ENCODE measurements around the gene ASPSCR1. TPM values are rescaled to one million over a fixed set of nuclear protein-coding genes. Genes with fewer than 3 reads are reported as not detected.

Gene ASPSCR1
- total RNA-seq (35.2 TPM), polyA plus RNA-seq (ENCODE audit: insufficient read depth, low read depth, low replicate concordance) (57.5 TPM)
- long read RNA-seq, donor 1, transcript ASPSCR1-202 (16 exons, 1,843 nt), result major isoform, 7 of 9 reads
- long read RNA-seq, donor 1, partial matches to known transcripts, result 0 of 9 reads
- long read RNA-seq, donor 1, other reads (novel, unspliced or antisense), result 0 of 9 reads
- long read RNA-seq, donor 2, transcript ASPSCR1-202 (16 exons, 1,843 nt), result major isoform, 7 of 55 reads
- long read RNA-seq, donor 2, partial matches to known transcripts, result 27 of 55 reads
- long read RNA-seq, donor 2, other reads (novel, unspliced or antisense), result 19 of 55 reads
- long read RNA-seq, donor 3, transcript ASPSCR1-217 (2 exons, 3,976 nt), result major isoform, 6 of 11 reads
- long read RNA-seq, donor 3, partial matches to known transcripts, result 0 of 11 reads
- long read RNA-seq, donor 3, other reads (novel, unspliced or antisense), result 0 of 11 reads
- long read RNA-seq, donor 4, full-length matches to known transcripts, result 7 of 7 reads
- long read RNA-seq, donor 4, partial matches to known transcripts, result 0 of 7 reads
- long read RNA-seq, donor 4, other reads (novel, unspliced or antisense), result 0 of 7 reads
- long read RNA-seq, donor 5, result 0 reads
- long read RNA-seq, donor 6, partial matches to known transcripts, result 38 of 95 reads
- long read RNA-seq, donor 6, other reads (novel, unspliced or antisense), result 52 of 95 reads
- long read RNA-seq, donor 7, full-length matches to known transcripts, result 42 of 63 reads
- long read RNA-seq, donor 7, partial matches to known transcripts, result 8 of 63 reads
- long read RNA-seq, donor 7, other reads (novel, unspliced or antisense), result 13 of 63 reads
- long read RNA-seq, donor 8, full-length matches to known transcripts, result 7 of 14 reads
- long read RNA-seq, donor 8, partial matches to known transcripts, result 7 of 14 reads
- long read RNA-seq, donor 8, other reads (novel, unspliced or antisense), result 0 of 14 reads
- long read RNA-seq, donor 9, partial matches to known transcripts, result 0 of 3 reads
- long read RNA-seq, donor 9, other reads (novel, unspliced or antisense), result 0 of 3 reads
- long read RNA-seq, donor 10, partial matches to known transcripts, result 0 of 8 reads
- long read RNA-seq, donor 10, other reads (novel, unspliced or antisense), result 0 of 8 reads

GRCh38 chr17:81977211-81977808, at the start of gene ASPSCR1:
TSS of gene ASPSCR1 (plus strand) at chr17:81977629. CDS start at chr17:81977647, 18 bp downstream.
- Histone ChIP-seq H3K4me3 (ENCODE audit: low read length in 3 of 3) (peak within 1 kb of the TSS; percentile 29 to 69 (median 56)), H3K36me3 (ENCODE audit: control insufficient read depth in 2 of 3, insufficient read depth in 3 of 3, low read length in 3 of 3) (no peaks in the 10 kb centered on the region), H3K27ac (ENCODE audit: low read depth in 2 of 2, low read length in 2 of 2) (peak within 1 kb of the TSS; percentile 85 to 89), H3K9me3 (ENCODE audit: control insufficient read depth in 2 of 3, insufficient read depth in 1 of 3, low read length in 3 of 3) (peaks cover 0 to 3% (median 0%) of the 10 kb centered on the region in 3 donors), H3K4me1 (ENCODE audit: control insufficient read depth in 2 of 3, insufficient read depth in 2 of 3, low read depth in 1 of 3, low read length in 3 of 3) (peaks cover 0 to 12% (median 11%) of the 10 kb centered on the region in 3 donors), H3K27me3 (ENCODE audit: control insufficient read depth, insufficient read depth, low read length) (no peaks in the 10 kb centered on the region), H3K9ac (ENCODE audit: low read length in 3 of 3) (peak within 1 kb of the TSS in 2 of 3 donors; percentile 12 to 77)
- FAIRE-seq (no peak), DNase-seq (peak; percentile 92 to 97 (median 95))
- TF ChIP-seq CTCF (IDR thresholded peaks at IDR 0.05; ENCODE audit: borderline replicate concordance, extremely low read depth, insufficient read depth), result no peak
- intact Hi-C loops (cut with DNase I), result no loop called here

- Histone ChIP-seq H3K27me3 (ENCODE audit: control insufficient read depth, insufficient read depth, low read length) (no peaks in the 10 kb centered on the region), H3K36me3 (ENCODE audit: control insufficient read depth in 2 of 3, insufficient read depth in 3 of 3, low read length in 3 of 3) (no peaks in the 10 kb centered on the region), H3K9me3 (ENCODE audit: control insufficient read depth in 2 of 3, insufficient read depth in 1 of 3, low read length in 3 of 3) (no peaks in the 10 kb centered on the region), H3K9ac (ENCODE audit: low read length in 3 of 3) (peak within 1 kb of the TSS in 2 of 3 donors; percentile 25 to 80), H3K4me3 (ENCODE audit: low read length in 3 of 3) (peak within 1 kb of the TSS in 2 of 3 donors; percentile 59 to 68), H3K27ac (ENCODE audit: low read depth in 2 of 2, low read length in 2 of 2) (peak within 1 kb of the TSS; percentile 78 to 91), H3K4me1 (ENCODE audit: control insufficient read depth in 2 of 3, insufficient read depth in 2 of 3, low read depth in 1 of 3, low read length in 3 of 3) (peaks cover 0 to 33% (median 23%) of the 10 kb centered on the region in 3 donors)
- DNase-seq (peak; percentile 95 to 99 (median 97)), FAIRE-seq (no peak)
- no peak for TF ChIP-seq CTCF (IDR thresholded peaks at IDR 0.05; ENCODE audit: borderline replicate concordance, extremely low read depth, insufficient read depth)
- intact Hi-C loops (cut with DNase I), result no loop called here
Observed at GRCh38 chr17:81927653-81928543, 49.5 kb upstream of the ASPSCR1 start, which contains the start of gene MAFG. TSS of gene MAFG (minus strand) at chr17:81927735. CDS start at chr17:81923185, 4,550 bp downstream.

Data from kidney (tissue), 22 donors.